ENCODE data around the gene TBC1D14. TPM values are rescaled to one million over a fixed set of nuclear protein-coding genes. Genes with fewer than 3 reads are reported as not detected.

The TBC1D14 gene
- total RNA-seq, 2 experiments from 2014 or later, result 38.4 to 44.1 TPM

DNA sequence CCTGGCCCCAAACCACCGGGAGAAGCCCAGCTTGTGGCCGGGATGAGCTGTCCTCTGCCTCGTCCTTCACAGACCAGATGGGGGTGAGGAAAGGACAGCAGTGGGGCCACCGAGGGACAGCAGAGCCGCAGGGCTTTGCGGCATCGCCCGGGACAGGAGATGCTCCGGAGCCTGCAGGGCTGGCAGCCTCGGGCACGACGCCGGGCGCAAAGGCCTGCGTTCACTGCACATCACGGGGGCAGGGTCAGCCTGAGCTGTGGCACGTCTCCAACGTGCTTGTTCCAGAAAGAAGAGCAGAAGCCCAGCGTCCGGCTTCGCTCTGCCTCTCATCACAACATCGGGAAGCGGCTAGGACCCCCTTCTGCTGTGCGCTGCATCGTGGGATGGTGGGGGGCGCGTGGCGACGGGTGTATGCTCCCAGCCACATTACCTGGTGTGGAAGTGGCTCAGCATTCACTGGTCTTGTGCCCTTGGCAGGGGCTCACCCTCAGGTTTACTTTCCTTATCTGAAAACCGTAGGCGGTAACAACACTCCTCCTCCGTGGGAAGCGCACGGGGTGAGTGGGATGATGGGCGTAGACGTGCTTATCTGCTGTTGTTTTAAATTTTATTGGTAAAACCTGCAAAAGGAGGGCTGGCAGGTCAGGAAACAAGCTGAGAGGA is 141.0 kb downstream of the TBC1D14 start:
- Histone ChIP-seq H3K9me3 (ENCODE audit: low read length) (no peaks in the 10 kb centered on the region), H2AFZ (ENCODE audit: low read length) (no peak overlapping the region), H3K4me2 (ENCODE audit: low read length) (no peak overlapping the region), H3K9me2 (ENCODE audit: insufficient read depth, low read length) (no peaks in the 10 kb centered on the region), H3K4me1 (ENCODE audit: insufficient read depth, low read length, poor library complexity, severe bottlenecking) (peaks cover 14% of the 10 kb centered on the region), H3K79me2 (ENCODE audit: insufficient read depth, low read depth, low read length) (peaks cover 6% of the 10 kb centered on the region; the same call in 1 of the 2 replicates), H3K4me3 (ENCODE audit: low read depth, low read length, poor library complexity, severe bottlenecking) (no peak overlapping the region), H3K36me3 (ENCODE audit: insufficient read depth, low read length) (peaks cover 13% of the 10 kb centered on the region; the same call in 1 of the 2 replicates), H4K20me1 (ENCODE audit: insufficient read depth, low read length) (peaks cover 5% of the 10 kb centered on the region; the same call in 1 of the 2 replicates), H3K27ac (ENCODE audit: low read depth, low read length, poor library complexity, severe bottlenecking) (no peak overlapping the region)
- no TSS peak for BruUV-seq (replicated peaks)
- POLR2A ChIA-PET, result no interaction called here
- CTCF ChIA-PET (ENCODE audit: unreplicated experiment), result no interaction called here
- intact Hi-C loops (cut with micrococcal nuclease; ENCODE audit: unreplicated experiment), result no loop called here
- TF ChIP-seq, protein P1, sequence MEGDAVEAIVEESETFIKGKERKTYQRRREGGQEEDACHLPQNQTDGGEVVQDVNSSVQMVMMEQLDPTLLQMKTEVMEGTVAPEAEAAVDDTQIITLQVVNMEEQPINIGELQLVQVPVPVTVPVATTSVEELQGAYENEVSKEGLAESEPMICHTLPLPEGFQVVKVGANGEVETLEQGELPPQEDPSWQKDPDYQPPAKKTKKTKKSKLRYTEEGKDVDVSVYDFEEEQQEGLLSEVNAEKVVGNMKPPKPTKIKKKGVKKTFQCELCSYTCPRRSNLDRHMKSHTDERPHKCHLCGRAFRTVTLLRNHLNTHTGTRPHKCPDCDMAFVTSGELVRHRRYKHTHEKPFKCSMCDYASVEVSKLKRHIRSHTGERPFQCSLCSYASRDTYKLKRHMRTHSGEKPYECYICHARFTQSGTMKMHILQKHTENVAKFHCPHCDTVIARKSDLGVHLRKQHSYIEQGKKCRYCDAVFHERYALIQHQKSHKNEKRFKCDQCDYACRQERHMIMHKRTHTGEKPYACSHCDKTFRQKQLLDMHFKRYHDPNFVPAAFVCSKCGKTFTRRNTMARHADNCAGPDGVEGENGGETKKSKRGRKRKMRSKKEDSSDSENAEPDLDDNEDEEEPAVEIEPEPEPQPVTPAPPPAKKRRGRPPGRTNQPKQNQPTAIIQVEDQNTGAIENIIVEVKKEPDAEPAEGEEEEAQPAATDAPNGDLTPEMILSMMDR (conservative IDR thresholded peaks at IDR 0.05; ENCODE audit: low read length), result no peak
- no peak for TF ChIP-seq EZH2phosphoT487 (IDR thresholded peaks at IDR 0.05; ENCODE audit: borderline replicate concordance, low read depth, low read length)
- no peak for DNase-seq (ENCODE audit: low spot score)

DNA sequence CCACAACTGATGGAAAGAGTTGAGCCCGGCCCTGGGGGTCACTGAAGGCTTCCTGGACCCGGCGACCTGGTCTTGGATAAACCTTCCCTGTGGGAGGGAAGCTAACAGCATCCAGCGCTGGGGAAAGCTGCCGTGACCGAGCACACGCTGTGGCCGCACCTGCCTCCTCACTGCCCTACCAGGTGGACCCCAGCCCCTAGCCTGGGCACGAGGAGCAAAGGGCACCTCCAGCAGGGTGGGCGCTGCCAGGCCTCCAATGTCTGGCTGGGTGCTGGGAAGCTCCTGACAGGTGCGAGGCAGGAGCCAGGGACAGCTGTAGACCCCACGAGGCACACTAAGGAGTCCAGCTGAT is 141.5 kb downstream of the TBC1D14 start:
- no peaks in the 10 kb centered on the region for H3K9me3 ChIP-seq (ENCODE audit: low read length)
- H3K36me3 ChIP-seq (ENCODE audit: insufficient read depth, low read length), result peaks cover 18% of the 10 kb centered on the region; the same call in 1 of the 2 replicates
- peaks cover 6% of the 10 kb centered on the region; the same call in 1 of the 2 replicates for H3K79me2 ChIP-seq (ENCODE audit: insufficient read depth, low read depth, low read length)
- no TSS peak for BruUV-seq (replicated peaks)
- intact Hi-C loops (cut with micrococcal nuclease; ENCODE audit: unreplicated experiment), result no loop called here
- H3K27ac ChIP-seq (ENCODE audit: low read depth, low read length, poor library complexity, severe bottlenecking), result no peak overlapping the region
- no peaks in the 10 kb centered on the region for H3K9me2 ChIP-seq (ENCODE audit: insufficient read depth, low read length)
- CTCF ChIA-PET (ENCODE audit: unreplicated experiment), result no interaction called here
- H2AFZ ChIP-seq (ENCODE audit: low read length), result no peak overlapping the region
- POLR2A ChIA-PET, result no interaction called here
- no peak overlapping the region for H3K4me2 ChIP-seq (ENCODE audit: low read length)
- peaks cover 9% of the 10 kb centered on the region for H3K4me1 ChIP-seq (ENCODE audit: insufficient read depth, low read length, poor library complexity, severe bottlenecking)
- TF ChIP-seq, protein P1 (conservative IDR thresholded peaks at IDR 0.05; ENCODE audit: low read length), result no peak
- no peak for TF ChIP-seq EZH2phosphoT487 (IDR thresholded peaks at IDR 0.05; ENCODE audit: borderline replicate concordance, low read depth, low read length)
- no peak for DNase-seq (ENCODE audit: low spot score)
- H3K4me3 ChIP-seq (ENCODE audit: low read depth, low read length, poor library complexity, severe bottlenecking), result no peak overlapping the region
- H4K20me1 ChIP-seq (ENCODE audit: insufficient read depth, low read length), result peaks cover 4% of the 10 kb centered on the region; the same call in 1 of the 2 replicates

DNA sequence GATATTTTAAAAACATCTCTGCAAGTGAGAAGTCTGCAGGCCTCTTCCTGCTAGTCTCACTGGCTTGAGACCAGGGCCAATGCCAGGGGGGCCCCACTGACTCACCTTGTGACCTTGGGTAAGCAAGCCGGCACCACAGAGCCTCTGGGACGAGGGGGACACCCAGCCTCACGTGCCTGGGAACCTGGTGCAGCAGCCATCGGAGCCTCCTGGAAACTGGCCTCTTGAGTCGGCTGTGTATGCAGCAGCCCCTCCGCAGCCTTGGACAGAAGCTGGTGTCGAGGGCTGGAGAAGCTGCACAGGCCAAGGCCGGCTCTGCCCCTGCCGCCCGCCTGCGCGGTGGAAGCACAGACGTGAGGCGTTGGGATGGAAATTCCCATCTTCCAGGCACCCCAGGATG is 142.3 kb downstream of the TBC1D14 start:
- Histone ChIP-seq H3K79me2 (ENCODE audit: insufficient read depth, low read depth, low read length) (peaks cover 4% of the 10 kb centered on the region; the same call in 1 of the 2 replicates), H3K27ac (ENCODE audit: low read depth, low read length, poor library complexity, severe bottlenecking) (no peak overlapping the region), H3K4me1 (ENCODE audit: insufficient read depth, low read length, poor library complexity, severe bottlenecking) (peaks cover 1% of the 10 kb centered on the region), H3K9me2 (ENCODE audit: insufficient read depth, low read length) (no peaks in the 10 kb centered on the region), H3K36me3 (ENCODE audit: insufficient read depth, low read length) (peaks cover 25% of the 10 kb centered on the region; the same call in 1 of the 2 replicates), H3K9me3 (ENCODE audit: low read length) (no peaks in the 10 kb centered on the region), H3K4me3 (ENCODE audit: low read depth, low read length, poor library complexity, severe bottlenecking) (no peak overlapping the region), H4K20me1 (ENCODE audit: insufficient read depth, low read length) (no peaks in the 10 kb centered on the region), H3K4me2 (ENCODE audit: low read length) (no peak overlapping the region), H2AFZ (ENCODE audit: low read length) (no peak overlapping the region)
- BruUV-seq (replicated peaks), result no TSS peak
- TF ChIP-seq, protein P1 (conservative IDR thresholded peaks at IDR 0.05; ENCODE audit: low read length), result no peak
- no peak for TF ChIP-seq EZH2phosphoT487 (IDR thresholded peaks at IDR 0.05; ENCODE audit: borderline replicate concordance, low read depth, low read length)
- ChIA-PET POLR2A (interaction anchor here (0.6 kb wide), 1 partner anchor 38 kb away, joined by 3 read pairs; no protein-coding TSS in a partner anchor), CTCF (ENCODE audit: unreplicated experiment) (no interaction called here)
- intact Hi-C loops (cut with micrococcal nuclease; ENCODE audit: unreplicated experiment), result no loop called here
- no peak for DNase-seq (ENCODE audit: low spot score)
